Astrocyte of the spinal cord (primary cell): Measurements from ENCODE around the gene ACTA1.
"Not testable (repeated sequence)": the region's sequence is repeated elsewhere in the genome, so short reads cannot be mapped to it uniquely, and the experiment has no call there.

Source experiments
- DNase-seq: peaks from one replicate; pipeline ENCODE4 v3.0.0; 2011; ENCODE audit warnings: low read depth, low spot score
- H3K4me3 ChIP-seq: 2 replicates; pipeline ENCODE4 v1.5.1; 2011; ENCODE audit warnings: low read depth, mild to moderate bottlenecking, low read length, moderate library complexity
- CTCF ChIP-seq: IDR thresholded peaks from 2 replicates; pipeline ENCODE4 v1.5.1; 2012; ENCODE audit warnings: low read depth, mild to moderate bottlenecking, low read length, inconsistent platforms
- in situ Hi-C: cut with HindIII; loops from 2 replicates; pipeline ENCODE4 v1.10.0; 2017; ENCODE audit warnings: low sequenced_read_pairs

Gene ACTA1

GRCh38 chr1:229406798-229407197 lies 27.1 kb downstream of the ACTA1 start:
- H3K4me3 ChIP-seq: no peak overlapping the region
- DNase-seq: no peak
- no peak for TF ChIP-seq CTCF
- in situ Hi-C loops: no loop called here

GRCh38 chr1:229403573-229403972 lies 30.3 kb downstream of the ACTA1 start:
- TF ChIP-seq CTCF: no peak
- no peak for DNase-seq
- no peak overlapping the region for H3K4me3 ChIP-seq
- in situ Hi-C loops: no loop called here

DNA sequence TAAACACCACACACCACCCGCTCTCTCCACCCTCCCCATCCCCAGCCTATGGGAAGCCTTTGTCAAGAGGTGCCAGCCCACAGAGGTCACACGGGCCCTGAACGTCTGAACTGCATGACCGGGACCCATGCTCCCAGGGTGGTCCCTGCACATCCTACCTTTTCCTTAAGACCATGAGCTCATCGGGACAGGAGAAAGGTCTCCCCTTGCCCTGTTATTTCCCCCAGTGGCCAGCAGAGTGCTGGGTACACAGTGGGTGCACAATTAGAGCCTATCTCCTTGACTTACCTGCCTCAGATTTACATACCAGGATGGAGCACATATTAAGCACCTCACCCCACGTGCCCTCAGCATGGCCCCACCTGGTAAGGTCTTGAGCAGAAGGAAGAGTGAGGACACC lies 30.9 kb downstream of the ACTA1 start:
- in situ Hi-C loops: no loop called here
- no peak overlapping the region for H3K4me3 ChIP-seq
- no peak for DNase-seq

GRCh38 chr1:229402329-229402728 lies 31.6 kb downstream of the ACTA1 start:
- H3K4me3 ChIP-seq, DNase-seq, in situ Hi-C loops: not testable (repeated sequence)

More for the DNA sequence above, 30.9 kb downstream of the ACTA1 start:
- no peak for TF ChIP-seq CTCF

DNA sequence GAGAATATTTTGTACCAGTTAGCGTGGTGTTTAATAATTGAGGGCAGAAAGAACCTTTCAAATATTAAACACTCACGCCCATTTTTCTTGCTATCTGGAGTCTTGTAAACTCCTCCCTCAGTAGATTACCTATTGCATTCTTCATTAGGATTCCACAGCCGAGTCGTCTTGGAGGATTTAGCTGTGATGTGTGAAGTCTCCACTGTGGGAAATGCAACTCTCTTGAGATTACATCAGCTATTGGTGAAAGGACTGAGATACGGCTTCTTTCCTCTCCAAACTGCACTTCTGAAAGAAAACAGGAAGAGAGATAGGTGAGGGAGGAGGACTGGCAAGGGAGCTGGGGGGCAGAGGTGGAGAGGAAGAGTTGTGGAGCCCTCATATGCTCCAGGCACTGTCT lies 36.1 kb downstream of the ACTA1 start:
- TF ChIP-seq CTCF: no peak
- no peak overlapping the region for H3K4me3 ChIP-seq
- in situ Hi-C loops: no loop called here
- no peak for DNase-seq

DNA sequence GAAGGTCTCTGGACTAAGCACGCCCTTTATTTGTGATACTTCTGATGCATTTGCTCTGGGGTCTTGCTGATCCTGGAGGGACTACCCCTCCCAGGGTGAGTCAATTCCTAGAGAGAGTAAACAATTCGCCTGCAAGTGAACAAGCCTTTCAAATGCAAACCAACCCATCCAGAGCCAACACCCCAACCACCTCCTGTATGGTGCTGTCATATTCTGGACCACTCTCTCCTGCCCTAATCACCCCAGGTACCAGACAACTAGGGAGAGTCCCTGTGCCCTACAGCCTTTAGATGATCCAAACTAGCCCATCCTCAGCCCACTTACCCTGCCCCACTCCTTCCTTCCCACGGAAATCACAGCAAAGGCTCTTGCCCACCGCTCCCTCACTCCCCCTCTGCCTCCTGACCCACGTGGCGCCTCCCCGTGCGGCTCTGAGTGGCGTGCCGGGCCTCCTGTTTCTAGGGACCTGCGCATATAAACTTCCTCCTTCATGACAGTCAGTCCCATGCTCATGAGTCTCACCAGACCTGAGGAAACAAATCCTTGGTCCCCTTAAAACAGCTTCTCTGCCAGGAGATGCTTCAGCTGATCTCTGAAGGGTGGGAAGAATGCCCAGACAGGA lies 37.2 kb downstream of the ACTA1 start:
- in situ Hi-C loops: no loop called here
- H3K4me3 ChIP-seq: no peak overlapping the region
- no peak for TF ChIP-seq CTCF
- DNase-seq: no peak

DNA sequence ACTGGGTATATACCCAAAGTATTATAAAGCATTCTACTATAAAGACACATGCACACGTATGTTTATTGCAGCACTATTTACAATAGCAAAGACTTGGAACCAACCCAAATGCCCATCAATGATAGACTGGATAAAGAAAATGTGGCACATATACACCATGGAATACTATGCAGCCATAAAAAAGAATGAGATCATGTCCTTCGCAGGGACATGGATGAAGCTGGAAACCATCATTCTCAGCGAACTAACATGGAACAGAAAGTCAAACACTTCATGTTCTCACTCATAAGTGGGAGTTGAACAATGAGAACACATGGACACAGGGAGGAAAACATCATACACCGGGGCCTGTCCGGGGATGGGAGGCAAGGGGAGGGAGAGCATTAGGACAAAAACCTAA lies 39.4 kb downstream of the ACTA1 start:
- H3K4me3 ChIP-seq, in situ Hi-C loops, DNase-seq: not testable (repeated sequence)

DNA sequence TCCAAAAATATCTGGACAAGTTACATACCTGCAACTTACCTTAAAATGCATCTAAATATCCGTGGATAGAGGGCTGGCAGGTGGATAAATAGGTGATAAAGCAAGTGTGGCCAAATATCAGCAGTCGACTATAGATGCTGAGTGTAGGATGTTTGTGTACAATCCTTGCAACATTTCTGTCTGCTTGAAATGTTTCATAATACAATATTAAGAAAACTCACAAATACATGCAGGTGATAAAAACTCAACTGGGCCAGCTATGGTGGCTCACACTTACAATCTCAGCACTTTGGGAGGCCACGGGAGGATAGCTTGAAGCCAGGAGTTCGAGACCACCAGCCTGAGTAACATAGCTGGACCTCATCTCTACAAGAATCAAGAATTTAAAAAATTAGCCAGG lies 41.0 kb downstream of the ACTA1 start:
- no peak for TF ChIP-seq CTCF
- no peak for DNase-seq
- in situ Hi-C loops: no loop called here
- H3K4me3 ChIP-seq: no peak overlapping the region
